HepG2 (cell line): Measurements from ENCODE around the gene KNL1. TPM values are rescaled to one million over a fixed set of nuclear protein-coding genes. Genes with fewer than 3 reads are reported as not detected.

Source experiments
- ARNT2 ChIP-seq: sonication (generic); formaldehyde crosslinking; IDR thresholded peaks from 2 replicates; pipeline ENCODE4 v1.8.0; 2022; ENCODE audit warnings: mild to moderate bottlenecking, low read depth, missing genetic modification reagents, moderate library complexity
- GABPA ChIP-seq, 2 experiments: IDR thresholded peaks; 2 replicates each; pipeline ENCODE4 v1.6.1; 2011 to 2016; ENCODE audit warnings: low read depth in 2 of 2, low read length in 1 of 2, missing biosample characterization in 1 of 2, missing genetic modification characterization in 1 of 2
- GATAD2A ChIP-seq: IDR thresholded peaks from 2 replicates; pipeline ENCODE4 v1.6.1; 2016
- HDAC1 ChIP-seq: sonication (generic); formaldehyde crosslinking; IDR thresholded peaks from 2 replicates; pipeline ENCODE4 v1.5.1; 2020; ENCODE audit warnings: mild to moderate bottlenecking, missing genetic modification reagents
- HNF4A ChIP-seq: sonication (generic); formaldehyde crosslinking; IDR thresholded peaks from 2 replicates; pipeline ENCODE4 v1.4.0; 2020; ENCODE audit warnings: missing genetic modification reagents
- HOXA5 ChIP-seq: sonication (generic); formaldehyde crosslinking; IDR thresholded peaks from 2 replicates; pipeline ENCODE4 v1.4.0; 2020; ENCODE audit warnings: missing genetic modification reagents
- KLF9 ChIP-seq: IDR thresholded peaks from 2 replicates; pipeline ENCODE4 v1.6.1; 2016; ENCODE audit warnings: low read depth
- MYPOP ChIP-seq: sonication (generic); formaldehyde crosslinking; IDR thresholded peaks from 2 replicates; pipeline ENCODE4 v1.8.1; 2023; ENCODE audit warnings: mild to moderate bottlenecking, moderate library complexity, missing genetic modification reagents
- POLR2A ChIP-seq, 2 experiments: IDR thresholded peaks; 2 replicates each; pipeline ENCODE4 v1.6.1; 2011; ENCODE audit warnings: low read depth in 2 of 2, low read length in 2 of 2, mild to moderate bottlenecking in 1 of 2, moderate library complexity in 1 of 2; ENCODE audit not compliant: insufficient read depth in 1 of 2
- TFDP1 ChIP-seq: IDR thresholded peaks from 2 replicates; pipeline ENCODE4 v1.6.1; 2016; ENCODE audit warnings: missing compliant biosample characterization, missing genetic modification reagents, borderline replicate concordance
- TP53 ChIP-seq: sonication (generic); formaldehyde crosslinking; conservative IDR thresholded peaks from 2 replicates; pipeline ENCODE4 v1.4.0; 2020; ENCODE audit warnings: missing genetic modification reagents
- ZMYM2 ChIP-seq: sonication (generic); formaldehyde crosslinking; IDR thresholded peaks from 2 replicates; pipeline ENCODE4 v1.8.0; 2022; ENCODE audit warnings: mild to moderate bottlenecking, missing genetic modification reagents
- ZNF3 ChIP-seq: IDR thresholded peaks from 2 replicates; pipeline ENCODE4 v1.7.0; 2017; ENCODE audit warnings: inconsistent platforms
- ZNF317 ChIP-seq: sonication (generic); formaldehyde crosslinking; IDR thresholded peaks from 2 replicates; pipeline ENCODE4 v1.5.0; 2020; ENCODE audit warnings: mild to moderate bottlenecking, missing genetic modification reagents
- ZNF770 ChIP-seq: sonication (generic); formaldehyde crosslinking; IDR thresholded peaks from 2 replicates; pipeline ENCODE4 v1.5.0; 2020; ENCODE audit warnings: mild to moderate bottlenecking, missing genetic modification reagents
- ZNF788 ChIP-seq: sonication (generic); formaldehyde crosslinking; IDR thresholded peaks from 2 replicates; pipeline ENCODE4 v1.5.0; 2020; ENCODE audit warnings: mild to moderate bottlenecking, missing genetic modification reagents, borderline replicate concordance
- ZNF792 ChIP-seq: IDR thresholded peaks from 2 replicates; pipeline ENCODE4 v1.6.1; 2016
- ZSCAN31 ChIP-seq: sonication (generic); formaldehyde crosslinking; IDR thresholded peaks from 2 replicates; pipeline ENCODE4 v1.5.0; 2020; ENCODE audit warnings: low read depth, mild to moderate bottlenecking, missing genetic modification reagents
- polyA plus RNA-seq, 8 experiments: library from polyadenylated mRNA; depleted of rRNA in 3 of 8; stranded (reverse) in 7 of 8; unstranded in 1 of 8; fragments of >200 nt; fragmentation: Illumina TruSeq in 4 of 8; extraction: Trizol in 4 of 8; gene quantifications; 2 replicates each; pipeline versions ENCODE4 v1.2.1 to v1.2.3, GENCODE V29; 2011 to 2016; ENCODE audit warnings: low read depth in 4 of 8, missing spikeins in 1 of 8, mixed read lengths in 1 of 8; ENCODE audit not compliant: insufficient read depth in 1 of 8
- total RNA-seq, 5 experiments: library from RNA; depleted of rRNA; stranded (reverse); fragments of >200 nt; fragmentation: Illumina TruSeq; extraction: Trizol; gene quantifications; 2 replicates each; pipeline ENCODE4 v1.2.3, GENCODE V29; 2016; ENCODE audit warnings: low read depth in 1 of 5
- TF ChIP-seq, protein P1 (sequence below), 2 experiments: sonication (generic) in 1 of 2; formaldehyde crosslinking in 1 of 2; IDR thresholded peaks; 2 replicates each; pipeline versions ENCODE4 v1.6.1 to v1.9.0; 2014 to 2022; ENCODE audit warnings: antibody characterized with exemption in 1 of 2, borderline replicate concordance in 1 of 2, inconsistent platforms in 1 of 2, low read depth in 1 of 2, missing genetic modification reagents in 1 of 2

Gene KNL1
- total and polyA plus RNA-seq, 2 of the 13 experiments (the other 11 are each of a cell fraction or from before 2014, with no cell fraction given) = 8.0 to 21.4 TPM

DNA sequence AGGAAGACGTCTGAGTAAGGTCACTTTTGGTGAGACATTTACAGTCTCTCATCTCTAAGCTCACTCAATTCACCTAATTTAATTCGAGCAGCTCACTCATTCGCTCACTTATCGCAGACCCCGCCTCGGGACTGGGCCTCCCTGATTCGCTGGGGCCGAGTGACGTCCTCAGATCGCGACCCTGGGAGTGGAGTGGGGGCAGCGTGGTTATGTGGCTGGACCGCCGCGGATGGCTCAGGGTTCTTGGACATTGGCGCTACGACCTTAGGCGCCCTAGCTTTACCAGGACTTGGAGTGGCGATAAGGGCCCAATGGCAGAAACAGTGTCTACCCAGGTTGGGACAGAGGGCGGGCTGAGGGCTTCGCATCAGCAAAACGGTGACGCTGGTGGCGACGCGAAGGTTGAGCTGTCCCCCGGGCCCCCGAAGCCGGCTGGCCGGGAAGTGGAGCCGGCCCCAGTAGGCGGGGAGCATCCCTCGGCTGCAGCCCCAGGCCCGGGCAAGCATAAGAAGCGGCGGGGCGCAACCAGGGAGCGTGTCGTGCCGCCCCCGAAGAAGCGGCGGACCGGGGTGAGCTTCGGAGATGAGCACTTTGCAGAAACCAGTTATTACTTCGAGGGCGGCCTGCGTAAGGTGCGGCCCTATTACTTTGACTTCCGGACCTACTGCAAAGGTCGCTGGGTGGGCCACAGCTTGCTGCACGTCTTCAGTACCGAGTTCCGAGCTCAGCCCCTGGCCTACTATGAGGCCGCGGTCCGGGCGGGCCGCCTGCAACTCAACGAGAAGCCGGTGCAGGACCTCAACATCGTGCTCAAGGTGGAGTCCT, 24.7 kb upstream of the KNL1 start, which contains the start of gene RPUSD2 (continued):
- TF ChIP-seq TP53 (CRISPR knock-in tag) (no peak), GABPA (IDR thresholded peaks at IDR 0.05; ENCODE audit: low read depth, low read length) (no peak), GABPA (CRISPR knock-in tag; IDR thresholded peaks at IDR 0.05; ENCODE audit: low read depth) (0 out of 2 replicates have a peak, but pooled peaks have one; percentile 21), HDAC1 (CRISPR knock-in tag) (peak; percentile 98), HOXA5 (CRISPR knock-in tag) (peak; percentile 23; the same call in 1 of the 2 replicates), HNF4A (CRISPR knock-in tag) (0 out of 2 replicates have a peak, but pooled peaks have one; percentile 21), ZMYM2 (CRISPR knock-in tag) (no peak), MYPOP (CRISPR knock-in tag) (peak; percentile 66; the same call in 1 of the 2 replicates), ZNF317 (peak; percentile 50; the same call in 1 of the 2 replicates), ZNF788 (peak; percentile 91), ARNT2 (peak; percentile 67; the same call in 1 of the 2 replicates), ZSCAN31 (CRISPR knock-in tag) (peak; percentile 92), TFDP1 (peak; percentile 79; the same call in 1 of the 2 replicates), ZNF3 (CRISPR knock-in tag) (peak; percentile 79), ZNF792 (CRISPR knock-in tag) (peak; percentile 65; the same call in 1 of the 2 replicates), ZNF770 (CRISPR knock-in tag) (0 out of 2 replicates have a peak, but pooled peaks have one; percentile 34), KLF9 (CRISPR knock-in tag) (no peak), POLR2A (IDR thresholded peaks at IDR 0.05; ENCODE audit: insufficient read depth in 1 of 2, low read depth in 2 of 2, low read length in 2 of 2) (peak; percentile 87 to 94), GATAD2A (CRISPR knock-in tag) (peak; percentile 55)
- TF ChIP-seq, protein P1, sequence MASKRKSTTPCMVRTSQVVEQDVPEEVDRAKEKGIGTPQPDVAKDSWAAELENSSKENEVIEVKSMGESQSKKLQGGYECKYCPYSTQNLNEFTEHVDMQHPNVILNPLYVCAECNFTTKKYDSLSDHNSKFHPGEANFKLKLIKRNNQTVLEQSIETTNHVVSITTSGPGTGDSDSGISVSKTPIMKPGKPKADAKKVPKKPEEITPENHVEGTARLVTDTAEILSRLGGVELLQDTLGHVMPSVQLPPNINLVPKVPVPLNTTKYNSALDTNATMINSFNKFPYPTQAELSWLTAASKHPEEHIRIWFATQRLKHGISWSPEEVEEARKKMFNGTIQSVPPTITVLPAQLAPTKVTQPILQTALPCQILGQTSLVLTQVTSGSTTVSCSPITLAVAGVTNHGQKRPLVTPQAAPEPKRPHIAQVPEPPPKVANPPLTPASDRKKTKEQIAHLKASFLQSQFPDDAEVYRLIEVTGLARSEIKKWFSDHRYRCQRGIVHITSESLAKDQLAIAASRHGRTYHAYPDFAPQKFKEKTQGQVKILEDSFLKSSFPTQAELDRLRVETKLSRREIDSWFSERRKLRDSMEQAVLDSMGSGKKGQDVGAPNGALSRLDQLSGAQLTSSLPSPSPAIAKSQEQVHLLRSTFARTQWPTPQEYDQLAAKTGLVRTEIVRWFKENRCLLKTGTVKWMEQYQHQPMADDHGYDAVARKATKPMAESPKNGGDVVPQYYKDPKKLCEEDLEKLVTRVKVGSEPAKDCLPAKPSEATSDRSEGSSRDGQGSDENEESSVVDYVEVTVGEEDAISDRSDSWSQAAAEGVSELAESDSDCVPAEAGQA (IDR thresholded peaks at IDR 0.05; ENCODE audit: low read depth) = peak; percentile 83
- TF ChIP-seq, protein P1 (CRISPR knock-in tag; IDR thresholded peaks at IDR 0.05; ENCODE audit: borderline replicate concordance) = no peak
